HEK293T (cell line): ENCODE results near the gene AGPAT2.

Source experiments
- CTCF ChIA-PET: fragments of 350-600 bp; formaldehyde crosslinking; extraction: SDS; loops from one replicate; lab custom pipeline; 2021; ENCODE audit warnings: antibody characterized with exemption, inconsistent platforms; lab: Yijun Ruan, JAX
- POLR2A ChIA-PET: fragments of 350-600 bp; formaldehyde crosslinking; extraction: SDS; loops from one replicate; lab custom pipeline; 2020; ENCODE audit warnings: antibody characterized with exemption, inconsistent platforms; lab: Yijun Ruan, JAX
- DNase-seq: peaks from one replicate; pipeline ENCODE4 v3.0.0; 2012; ENCODE audit warnings: mixed read lengths; ENCODE audit errors: extremely low spot score
- ARNT ChIP-seq: fragments of 450-650 bp; IDR thresholded peaks from 2 replicates; pipeline ENCODE4 v1.6.1; 2017; ENCODE audit warnings: mild to moderate bottlenecking
- BHLHE40 ChIP-seq: fragments of 450-650 bp; IDR thresholded peaks from 2 replicates; pipeline ENCODE4 v1.6.1; 2016; ENCODE audit warnings: mild to moderate bottlenecking, moderate library complexity, borderline replicate concordance
- CTBP1 ChIP-seq: fragments of 450-650 bp; IDR thresholded peaks from 2 replicates; pipeline ENCODE4 v1.6.1; 2016; ENCODE audit warnings: borderline replicate concordance
- ELF4 ChIP-seq: fragments of 450-650 bp; IDR thresholded peaks from 2 replicates; pipeline ENCODE4 v1.6.1; 2017; ENCODE audit warnings: antibody characterized with exemption
- FOXA1 ChIP-seq: fragments of 450-650 bp; IDR thresholded peaks from 2 replicates; pipeline ENCODE4 v1.6.1; 2016; ENCODE audit warnings: mild to moderate bottlenecking
- FOXK2 ChIP-seq: fragments of 450-650 bp; IDR thresholded peaks from 2 replicates; pipeline ENCODE4 v1.6.1; 2016; ENCODE audit warnings: mild to moderate bottlenecking
- FOXM1 ChIP-seq: fragments of 450-650 bp; IDR thresholded peaks from 2 replicates; pipeline ENCODE4 v1.6.1; 2017; ENCODE audit warnings: mild to moderate bottlenecking, borderline replicate concordance
- HDGF ChIP-seq: fragments of 450-650 bp; IDR thresholded peaks from 2 replicates; pipeline ENCODE4 v1.6.1; 2017; ENCODE audit warnings: antibody characterized with exemption, borderline replicate concordance
- L3MBTL2 ChIP-seq: fragments of 450-650 bp; conservative IDR thresholded peaks from 2 replicates; pipeline ENCODE4 v1.6.1; 2016; ENCODE audit warnings: mild to moderate bottlenecking
- LEF1 ChIP-seq: fragments of 450-650 bp; IDR thresholded peaks from 2 replicates; pipeline ENCODE4 v1.6.1; 2017; ENCODE audit warnings: mild to moderate bottlenecking, borderline replicate concordance
- NFRKB ChIP-seq: fragments of 450-650 bp; IDR thresholded peaks from 2 replicates; pipeline ENCODE4 v1.6.1; 2016; ENCODE audit warnings: mild to moderate bottlenecking, moderate library complexity
- PKNOX1 ChIP-seq: fragments of 450-650 bp; IDR thresholded peaks from 2 replicates; pipeline ENCODE4 v1.6.1; 2016
- SP1 ChIP-seq: fragments of 450-650 bp; IDR thresholded peaks from 2 replicates; pipeline ENCODE4 v1.6.1; 2017
- SUZ12 ChIP-seq: fragments of 450-650 bp; IDR thresholded peaks from 2 replicates; pipeline ENCODE4 v1.6.1; 2016; ENCODE audit warnings: mild to moderate bottlenecking
- TARDBP ChIP-seq: fragments of 450-650 bp; IDR thresholded peaks from 2 replicates; pipeline ENCODE4 v1.6.1; 2016
- ZNF384 ChIP-seq: fragments of 450-650 bp; IDR thresholded peaks from 2 replicates; pipeline ENCODE4 v1.6.1; 2016

Gene AGPAT2

GRCh38 chr9:136729144-136729543 is 41.9 kb upstream of the AGPAT2 start:
- CTCF ChIA-PET: interaction anchor here (0.9 to 1.4 kb wide), 3 partner anchors 29 to 65 kb away, joined by 3 to 5 read pairs (median 4); partner anchors contain the start of gene LCN8
- DNase-seq: no peak
- POLR2A ChIA-PET: interaction anchor here (0.6 to 2.6 kb wide), 11 partner anchors 9 to 77 kb away, joined by 3 to 26 read pairs (median 5); partner anchors contain the start of genes DIPK1B and LCN8
- TF ChIP-seq LEF1: no peak
- TF ChIP-seq PKNOX1: no peak
- TF ChIP-seq FOXM1: no peak
- no peak for TF ChIP-seq ELF4
- no peak for TF ChIP-seq CTBP1
- no peak for TF ChIP-seq NFRKB
- no peak for TF ChIP-seq FOXK2
- no peak for TF ChIP-seq ZNF384
- no peak for TF ChIP-seq ARNT
- no peak for TF ChIP-seq BHLHE40
- no peak for TF ChIP-seq SUZ12
- TF ChIP-seq SP1: no peak

- CTCF ChIA-PET: interaction anchor here (1.2 to 1.4 kb wide), 2 partner anchors 29 to 33 kb away, joined by 4 to 5 read pairs; partner anchors contain the start of gene LCN8
- peak; percentile 34 for DNase-seq
- TF ChIP-seq BHLHE40 (no peak), SP1 (no peak), ELF4 (no peak), ARNT (no peak), LEF1 (no peak), PKNOX1 (no peak)
- POLR2A ChIA-PET: interaction anchor here (0.5 to 2.6 kb wide), 25 partner anchors 9 to 401 kb away, joined by 3 to 26 read pairs (median 4); partner anchors contain the start of genes AGPAT2, DIPK1B, LCN10 and LCN8
These were observed 41.4 kb upstream of the AGPAT2 start for GRCh38 chr9:136728548-136729123.

- peak; percentile 91 for DNase-seq
- peak; percentile 85 for TF ChIP-seq ARNT
- no peak for TF ChIP-seq L3MBTL2
- TF ChIP-seq TARDBP: no peak
- TF ChIP-seq HDGF: no peak
- no peak; the same call in 1 of the 2 replicates for TF ChIP-seq CTBP1
- peak; percentile 90; the same call in 1 of the 2 replicates for TF ChIP-seq ELF4
- peak; percentile 79; the same call in 1 of the 2 replicates for TF ChIP-seq FOXM1
- no peak for TF ChIP-seq ZNF384
- TF ChIP-seq SUZ12: no peak
- TF ChIP-seq PKNOX1: no peak
- TF ChIP-seq NFRKB: no peak
- no peak for TF ChIP-seq FOXK2
- TF ChIP-seq SP1: no peak
- TF ChIP-seq LEF1: peak; percentile 88; the same call in 1 of the 2 replicates
- no peak for TF ChIP-seq BHLHE40
- TF ChIP-seq FOXA1: no peak
- ChIA-PET CTCF (no interaction called here), POLR2A (interaction anchor here (0.5 to 2.6 kb wide), 22 partner anchors 9 to 402 kb away, joined by 3 to 26 read pairs (median 4); partner anchors contain the start of genes AGPAT2, DIPK1B, LCN10 and LCN8)
These were observed 40.9 kb upstream of the AGPAT2 start for GRCh38 chr9:136728080-136728547.

- ChIA-PET CTCF (interaction anchor here (0.6 to 1.4 kb wide), 5 partner anchors 13 to 393 kb away, joined by 3 to 12 read pairs (median 5); no protein-coding TSS in a partner anchor), POLR2A (interaction anchor here (0.6 to 2.0 kb wide), 5 partner anchors 8 to 82 kb away, joined by 3 to 14 read pairs (median 6); partner anchors contain the start of gene AGPAT2)
- peak; percentile 51 for DNase-seq
- peak; percentile 54; the same call in 1 of the 2 replicates for TF ChIP-seq ZNF384
- TF ChIP-seq L3MBTL2: no peak
- TF ChIP-seq PKNOX1: peak; percentile 24; the same call in 1 of the 2 replicates
- TF ChIP-seq ARNT: no peak
These were observed 39.5 kb upstream of the AGPAT2 start for GRCh38 chr9:136726631-136727191.

- TF ChIP-seq FOXA1: no peak
- TF ChIP-seq ARNT: no peak
- POLR2A ChIA-PET: interaction anchor here (0.6 to 1.3 kb wide), 3 partner anchors 12 to 82 kb away, joined by 3 to 6 read pairs (median 4); no protein-coding TSS in a partner anchor
- no peak for DNase-seq
- CTCF ChIA-PET: interaction anchor here (1.4 kb wide), 1 partner anchor 12 kb away, joined by 12 read pairs; no protein-coding TSS in a partner anchor
These were observed 38.9 kb upstream of the AGPAT2 start for GRCh38 chr9:136726118-136726517.
